ENCODE results near the gene OR4K17.
"Not testable (repeated sequence)": the region's sequence is repeated elsewhere in the genome, so short reads cannot be mapped to it uniquely, and the experiment has no call there.

OR4K17 gene

GRCh38 chr14:20110438-20110837 is at the start of gene OR4K17:
Gene OR4K17, plus strand, starts transcription at chr14:20110739. Its CDS starts 6,761 bp downstream, at chr14:20117500.
- DNase-seq (ENCODE audit: low spot score): no peak

GRCh38 chr14:20092050-20092449 is 18.5 kb upstream of the OR4K17 start:
- no peak for DNase-seq (ENCODE audit: low spot score)

- DNase-seq (ENCODE audit: low spot score): no peak
Observed at GRCh38 chr14:20093442-20093841, 17.1 kb upstream of the OR4K17 start.

GRCh38 chr14:20098926-20099770 is 11.4 kb upstream of the OR4K17 start:
- DNase-seq (ENCODE audit: low spot score): not testable (repeated sequence)

- DNase-seq (ENCODE audit: low spot score): no peak
Observed at GRCh38 chr14:20112321-20112720, 1.8 kb downstream of the OR4K17 start.

- no peak for DNase-seq (ENCODE audit: low spot score)
Observed at GRCh38 chr14:20116748-20117147, 6.2 kb downstream of the OR4K17 start.

- no peak for DNase-seq (ENCODE audit: low spot score)
Observed at GRCh38 chr14:20118795-20119194, 8.3 kb downstream of the OR4K17 start.

GRCh38 chr14:20138520-20138919 is 28.0 kb downstream of the OR4K17 start, which contains the start of gene OR4N5:
Gene OR4N5, plus strand, starts transcription at chr14:20138820. Its CDS starts 4,916 bp downstream, at chr14:20143736.
- no peak for DNase-seq (ENCODE audit: low spot score)

- DNase-seq (ENCODE audit: low spot score): no peak
Observed at GRCh38 chr14:20143911-20144310, 33.4 kb downstream of the OR4K17 start.

GRCh38 chr14:20144820-20145219 is 34.3 kb downstream of the OR4K17 start:
- DNase-seq (ENCODE audit: low spot score): no peak

GRCh38 chr14:20164462-20164861 is 53.9 kb downstream of the OR4K17 start:
- no peak for DNase-seq (ENCODE audit: low spot score)

- DNase-seq (ENCODE audit: low spot score): no peak
Observed at GRCh38 chr14:20167091-20167490, 56.6 kb downstream of the OR4K17 start.

- not testable (repeated sequence) for DNase-seq (ENCODE audit: low spot score)
Observed at GRCh38 chr14:20169852-20170251, 59.3 kb downstream of the OR4K17 start.

Measured in putamen (tissue), 1 donor.